HG03460 (cell line): ENCODE data around the gene XRCC2.

Experiments used
- ATAC-seq: cut with Tn5 transposase; IDR thresholded peaks from one replicate; pipeline ENCODE4 v1.9.1; 2021; ENCODE audit not compliant: unreplicated experiment

The XRCC2 gene

DNA sequence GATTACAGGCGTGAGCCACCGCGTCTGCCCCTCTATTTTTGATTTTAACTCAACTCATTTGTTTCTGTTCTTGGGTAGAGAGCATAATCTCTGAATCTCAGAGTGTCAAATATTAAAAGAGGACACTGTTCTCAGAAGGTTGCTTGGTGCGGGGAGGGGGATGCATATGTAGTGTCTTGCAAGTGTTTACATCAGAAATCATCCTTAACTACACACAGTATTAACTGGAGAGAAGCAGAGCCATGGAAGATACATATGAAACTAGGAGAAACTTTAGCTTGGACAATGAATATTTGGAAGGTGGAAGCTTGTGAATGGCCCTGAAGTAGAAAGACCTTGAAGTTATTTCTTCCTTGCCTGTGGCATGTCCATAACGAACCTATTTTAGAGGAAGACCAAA lies 57.5 kb downstream of the XRCC2 start:
- no peak for ATAC-seq

DNA sequence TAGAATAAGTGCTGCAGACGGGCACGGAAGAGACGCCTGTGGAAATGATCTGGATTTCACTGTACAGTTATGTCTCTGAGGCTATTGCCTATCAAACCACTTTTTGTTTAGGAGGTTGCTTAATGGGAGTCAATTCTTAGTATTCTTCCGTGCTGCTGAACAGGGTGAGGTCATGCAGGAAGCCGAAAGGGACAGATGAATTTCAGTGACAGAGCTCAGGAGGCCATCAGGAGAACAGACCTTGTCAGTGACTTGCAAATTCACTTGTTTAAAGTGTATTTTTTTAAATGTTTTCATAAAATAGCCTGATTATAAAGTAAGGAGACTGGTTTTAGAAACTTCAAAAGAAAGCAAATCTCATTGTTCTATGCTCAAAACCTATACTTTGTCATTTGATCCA lies 58.9 kb downstream of the XRCC2 start:
- ATAC-seq, result no peak

DNA sequence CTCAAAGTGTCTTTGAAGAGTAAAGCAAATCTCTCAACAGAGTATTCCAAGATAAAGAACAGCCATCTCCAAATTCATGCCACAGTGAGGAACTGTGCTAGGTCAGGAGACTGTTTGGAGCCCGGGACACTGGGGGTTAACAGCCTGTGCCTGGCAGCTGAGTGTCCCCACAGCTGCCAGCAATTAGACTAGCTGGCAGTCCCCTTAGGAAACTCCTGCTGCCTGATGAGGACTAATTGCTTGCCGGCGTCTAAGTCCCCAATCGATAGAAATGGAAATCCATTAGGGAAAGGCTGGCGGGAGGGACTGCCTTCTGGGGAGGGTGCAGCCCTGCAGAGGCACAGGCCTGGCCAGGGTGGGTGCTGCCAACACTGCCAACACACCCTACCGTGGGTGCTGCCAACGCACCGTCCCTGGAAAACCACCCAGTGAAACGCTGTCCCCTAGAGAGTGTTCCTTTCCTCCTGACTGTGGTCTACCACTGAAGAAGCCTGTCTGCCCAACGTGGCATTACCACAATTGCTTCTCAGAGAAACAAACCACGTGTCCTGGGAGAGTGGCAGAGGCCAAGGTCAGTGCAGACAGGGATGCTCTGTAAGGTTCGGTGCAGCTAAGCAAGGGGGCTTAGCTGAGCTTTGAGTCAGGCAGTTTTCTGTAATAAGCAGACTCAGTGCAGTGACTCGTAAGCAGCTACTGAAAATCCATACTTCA lies 60.8 kb downstream of the XRCC2 start:
- ATAC-seq, result no peak

DNA sequence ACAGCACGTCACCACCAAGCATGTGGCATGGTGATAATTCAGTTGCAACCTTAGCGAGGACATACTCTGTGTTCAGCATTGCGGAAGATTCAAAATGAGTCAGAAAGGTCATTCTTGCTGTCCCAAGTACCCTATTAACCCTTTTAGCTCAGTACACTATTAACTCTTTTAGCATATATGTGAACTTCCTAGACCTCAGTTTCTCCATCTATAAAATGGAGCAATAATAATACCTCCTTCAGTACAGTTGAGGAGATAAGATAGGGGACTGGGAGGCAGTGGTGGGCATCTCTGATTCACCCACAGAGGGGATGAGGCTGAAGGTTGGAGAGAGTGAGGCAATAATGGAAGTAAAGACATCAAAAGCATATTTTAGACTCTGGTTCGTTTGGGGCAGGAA lies 67.3 kb downstream of the XRCC2 start:
- ATAC-seq, result no peak

DNA sequence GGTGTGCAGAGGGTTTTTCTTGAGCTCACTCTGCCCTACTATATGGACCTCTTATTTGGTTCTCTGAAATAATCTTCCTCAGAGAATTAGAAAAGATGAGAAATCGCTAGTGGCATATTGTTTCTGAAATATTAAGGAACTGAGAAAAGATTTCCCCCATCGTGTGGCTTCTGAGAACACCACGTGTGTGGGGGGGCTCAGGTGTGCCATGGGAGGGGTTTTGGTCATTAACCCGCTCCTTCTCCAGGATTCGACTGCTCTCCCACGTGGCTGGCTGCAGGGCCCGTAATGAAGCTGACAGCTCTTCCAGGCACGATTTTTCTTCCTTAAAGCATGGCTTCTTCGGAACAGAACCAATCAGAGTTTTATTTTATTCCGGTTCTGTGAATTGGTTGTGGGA lies 67.7 kb downstream of the XRCC2 start:
- no peak for ATAC-seq

- ATAC-seq, result no peak
Observed at GRCh38 chr7:152607007-152607406, 68.9 kb downstream of the XRCC2 start.

GRCh38 chr7:152602962-152603361 lies 73.0 kb downstream of the XRCC2 start:
- no peak for ATAC-seq

- no peak for ATAC-seq
Observed at GRCh38 chr7:152601305-152601798, 74.6 kb downstream of the XRCC2 start.

- no peak for ATAC-seq
Observed at GRCh38 chr7:152600266-152600665, 75.7 kb downstream of the XRCC2 start.

DNA sequence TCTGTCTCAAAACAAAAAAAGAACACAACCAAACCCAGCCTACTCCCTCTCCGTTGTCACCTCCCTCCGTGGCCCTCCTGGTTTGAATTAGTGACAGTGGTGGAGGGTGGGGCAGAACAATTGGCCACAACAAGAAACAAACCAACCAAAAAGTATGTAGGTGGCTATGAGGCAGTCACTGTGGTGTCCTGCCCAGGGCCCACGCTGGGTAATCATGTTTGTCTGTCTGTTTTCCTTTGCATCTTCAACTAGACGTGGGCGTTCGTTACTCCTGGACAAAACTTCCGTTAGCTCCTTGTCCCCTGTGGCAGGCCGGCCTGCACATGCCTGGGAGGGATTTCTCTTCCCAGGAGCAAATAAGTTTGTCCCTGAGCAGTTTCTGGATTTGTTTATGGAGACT lies 78.4 kb downstream of the XRCC2 start:
- ATAC-seq, result no peak

GRCh38 chr7:152596824-152597223 lies 79.1 kb downstream of the XRCC2 start:
- no peak for ATAC-seq
